ENCODE measurements around the gene FBXW5.
A peak's percentile ranks its signal among the peaks of the same experiment; 100 is the strongest.

FBXW5 gene

GRCh38 chr9:136981588-136982231 lies 37.2 kb upstream of the FBXW5 start:
- peak; percentile 46 for DNase-seq (ENCODE audit: low read depth)
- no peak for TF ChIP-seq CTCF (conservative IDR thresholded peaks at IDR 0.05; ENCODE audit: low read depth, low read length)
- H3K4me3 ChIP-seq (ENCODE audit: low read depth, low read length): no peak overlapping the region

GRCh38 chr9:136980669-136981478 lies 36.3 kb upstream of the FBXW5 start:
- TF ChIP-seq CTCF (conservative IDR thresholded peaks at IDR 0.05; ENCODE audit: low read depth, low read length): no peak
- DNase-seq (ENCODE audit: low read depth): no peak
- H3K4me3 ChIP-seq (ENCODE audit: low read depth, low read length): no peak overlapping the region

GRCh38 chr9:136979769-136980587 lies 35.4 kb upstream of the FBXW5 start:
- DNase-seq (ENCODE audit: low read depth): no peak

GRCh38 chr9:136978865-136979544 lies 34.5 kb upstream of the FBXW5 start:
- no peak for DNase-seq (ENCODE audit: low read depth)
- H3K4me3 ChIP-seq (ENCODE audit: low read depth, low read length): peak overlapping the region; percentile 51
- no peak for TF ChIP-seq CTCF (conservative IDR thresholded peaks at IDR 0.05; ENCODE audit: low read depth, low read length)

More at GRCh38 chr9:136979769-136980587, 35.4 kb upstream of the FBXW5 start:
- no peak for TF ChIP-seq CTCF (conservative IDR thresholded peaks at IDR 0.05; ENCODE audit: low read depth, low read length)
- peak overlapping the region; percentile 51 for H3K4me3 ChIP-seq (ENCODE audit: low read depth, low read length)

GRCh38 chr9:136978073-136978864 lies 33.7 kb upstream of the FBXW5 start:
- no peak for TF ChIP-seq CTCF (conservative IDR thresholded peaks at IDR 0.05; ENCODE audit: low read depth, low read length)
- peak; percentile 92 for DNase-seq (ENCODE audit: low read depth)
- H3K4me3 ChIP-seq (ENCODE audit: low read depth, low read length): peak overlapping the region; percentile 91

GRCh38 chr9:136977649-136978072 lies 33.1 kb upstream of the FBXW5 start:
- no peak for DNase-seq (ENCODE audit: low read depth)
- peak overlapping the region; percentile 91 for H3K4me3 ChIP-seq (ENCODE audit: low read depth, low read length)
- no peak for TF ChIP-seq CTCF (conservative IDR thresholded peaks at IDR 0.05; ENCODE audit: low read depth, low read length)

Measured in choroid plexus epithelial cell (primary cell).